ENCODE results near the gene STOML3. TPM values are rescaled to one million over a fixed set of nuclear protein-coding genes. Genes with fewer than 3 reads are reported as not detected.
A peak's percentile ranks its signal among the peaks of the same experiment; 100 is the strongest.
"Not testable (repeated sequence)": the region's sequence is repeated elsewhere in the genome, so short reads cannot be mapped to it uniquely, and the experiment has no call there.

Gene STOML3
- total and polyA plus RNA-seq, 9 donors: 0.04 to 0.31 (median 0.19) TPM

DNA sequence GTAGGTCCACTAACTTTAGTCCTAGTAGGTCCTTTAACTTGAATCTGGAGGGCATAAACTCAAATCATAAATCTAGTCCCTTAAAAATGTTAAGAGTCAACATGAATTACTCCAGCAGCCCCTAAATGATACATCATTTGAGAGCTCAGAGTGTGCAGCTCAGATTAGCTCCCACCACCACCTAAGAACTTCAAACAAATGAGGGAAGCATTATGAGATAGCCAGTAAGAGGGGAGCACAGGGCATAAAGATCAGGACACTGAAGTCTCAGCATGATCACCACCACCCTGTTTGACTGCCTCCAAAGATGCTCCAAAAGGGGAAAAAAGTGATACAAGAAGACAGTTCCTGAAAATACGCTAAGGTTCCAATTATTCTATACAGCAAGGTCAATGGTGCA is 41.5 kb upstream of the STOML3 start:
- no peak overlapping the region for H3K4me3 ChIP-seq (ENCODE audit: low read length)
- DNase-seq: no peak
- H3K27me3 ChIP-seq (ENCODE audit: control insufficient read depth, insufficient read depth, low read length): no peaks in the 10 kb centered on the region
- no CpG with 5 or more reads among the region's 1 CpG for WGBS (ENCODE audit: insufficient coverage)
- H3K27ac ChIP-seq (ENCODE audit: low read length): no peak overlapping the region
- H3K4me1 ChIP-seq (ENCODE audit: control insufficient read depth, insufficient read depth, low read length): peaks cover 2% of the 10 kb centered on the region
- H3K9me3 ChIP-seq (replicated peaks; ENCODE audit: control insufficient read depth, low read depth, low read length): no peaks in the 10 kb centered on the region
- H3K36me3 ChIP-seq (ENCODE audit: control insufficient read depth, insufficient read depth, low read length): peaks cover 6% of the 10 kb centered on the region

DNA sequence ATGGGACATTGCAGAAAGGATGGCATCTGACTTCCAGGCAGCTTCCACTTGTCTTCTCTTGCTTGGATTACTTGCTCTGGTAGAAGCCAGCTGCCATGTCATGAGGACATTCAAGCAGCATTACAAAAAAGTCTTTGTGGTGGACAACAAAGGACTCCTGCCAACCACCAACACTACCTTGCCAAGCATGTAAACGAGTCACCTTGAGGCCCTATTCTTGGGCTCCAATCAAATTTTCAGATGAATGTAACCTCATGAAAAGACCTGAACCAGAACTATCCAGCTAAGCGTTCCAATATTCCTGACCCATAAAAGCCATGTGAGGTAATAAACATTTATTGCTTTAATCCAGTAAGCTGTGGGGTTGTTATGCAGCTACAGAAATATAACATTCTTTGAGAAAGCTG is 34.8 kb upstream of the STOML3 start:
- H3K9me3 ChIP-seq (replicated peaks; ENCODE audit: control insufficient read depth, low read depth, low read length): no peaks in the 10 kb centered on the region
- peaks cover 38% of the 10 kb centered on the region for H3K36me3 ChIP-seq (ENCODE audit: control insufficient read depth, insufficient read depth, low read length)
- no peaks in the 10 kb centered on the region for H3K27me3 ChIP-seq (ENCODE audit: control insufficient read depth, insufficient read depth, low read length)
- H3K27ac ChIP-seq (ENCODE audit: low read length): no peak overlapping the region
- no peaks in the 10 kb centered on the region for H3K4me1 ChIP-seq (ENCODE audit: control insufficient read depth, insufficient read depth, low read length)
- 80% methylated on average over 1 of the region's 2 CpGs for WGBS (ENCODE audit: insufficient coverage)
- no peak for DNase-seq
- no peak overlapping the region for H3K4me3 ChIP-seq (ENCODE audit: low read length)

DNA sequence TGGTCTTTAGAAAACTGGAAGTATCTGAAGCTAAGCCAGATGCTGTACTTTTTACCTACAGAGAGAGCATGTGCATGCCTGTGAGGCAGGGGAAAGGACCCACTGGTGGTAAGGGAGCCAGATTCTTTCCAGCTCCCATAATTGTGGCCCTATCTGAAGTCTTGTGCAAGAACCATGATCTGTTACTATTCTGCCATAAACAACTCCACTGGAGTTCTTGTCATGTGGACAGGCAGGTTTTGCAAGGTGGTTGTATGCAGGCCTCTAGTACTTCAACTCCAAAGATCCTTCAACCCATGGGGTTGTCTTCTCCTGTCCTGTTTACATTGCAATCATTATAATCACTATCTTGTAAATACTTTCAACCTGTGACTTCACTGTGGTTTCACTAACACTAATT is 33.1 kb upstream of the STOML3 start:
- Histone ChIP-seq H3K36me3 (ENCODE audit: control insufficient read depth, insufficient read depth, low read length) (peaks cover 38% of the 10 kb centered on the region), H3K4me1 (ENCODE audit: control insufficient read depth, insufficient read depth, low read length) (no peaks in the 10 kb centered on the region), H3K4me3 (ENCODE audit: low read length) (no peak overlapping the region), H3K27me3 (ENCODE audit: control insufficient read depth, insufficient read depth, low read length) (no peaks in the 10 kb centered on the region), H3K9me3 (replicated peaks; ENCODE audit: control insufficient read depth, low read depth, low read length) (no peaks in the 10 kb centered on the region), H3K27ac (ENCODE audit: low read length) (no peak overlapping the region)
- no peak for DNase-seq

DNA sequence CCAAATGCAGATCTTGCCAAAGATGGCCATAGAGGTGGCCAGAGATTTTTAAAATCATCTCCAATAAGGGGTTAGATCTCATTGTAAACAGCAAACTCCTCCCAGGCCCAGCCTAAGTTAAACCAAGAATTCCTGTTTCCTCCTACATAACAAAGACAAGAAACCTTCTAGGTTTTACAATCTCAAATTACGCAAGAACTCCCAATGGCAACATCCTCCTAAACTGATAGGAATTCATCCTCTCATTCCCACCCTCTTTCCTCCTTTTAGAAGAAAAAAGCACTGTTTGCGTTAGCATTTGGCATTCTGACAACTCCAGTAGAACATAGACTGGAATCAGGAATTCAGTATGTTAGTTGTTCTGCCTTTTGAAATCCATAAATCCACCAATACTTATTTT is 32.7 kb upstream of the STOML3 start:
- H3K9me3 ChIP-seq (replicated peaks; ENCODE audit: control insufficient read depth, low read depth, low read length): no peaks in the 10 kb centered on the region
- H3K27ac ChIP-seq (ENCODE audit: low read length): no peak overlapping the region
- DNase-seq: no peak
- WGBS (ENCODE audit: insufficient coverage): 78% methylated on average over 1 of the region's 2 CpGs
- peaks cover 38% of the 10 kb centered on the region for H3K36me3 ChIP-seq (ENCODE audit: control insufficient read depth, insufficient read depth, low read length)
- no peaks in the 10 kb centered on the region for H3K27me3 ChIP-seq (ENCODE audit: control insufficient read depth, insufficient read depth, low read length)
- no peaks in the 10 kb centered on the region for H3K4me1 ChIP-seq (ENCODE audit: control insufficient read depth, insufficient read depth, low read length)
- no peak overlapping the region for H3K4me3 ChIP-seq (ENCODE audit: low read length)

DNA sequence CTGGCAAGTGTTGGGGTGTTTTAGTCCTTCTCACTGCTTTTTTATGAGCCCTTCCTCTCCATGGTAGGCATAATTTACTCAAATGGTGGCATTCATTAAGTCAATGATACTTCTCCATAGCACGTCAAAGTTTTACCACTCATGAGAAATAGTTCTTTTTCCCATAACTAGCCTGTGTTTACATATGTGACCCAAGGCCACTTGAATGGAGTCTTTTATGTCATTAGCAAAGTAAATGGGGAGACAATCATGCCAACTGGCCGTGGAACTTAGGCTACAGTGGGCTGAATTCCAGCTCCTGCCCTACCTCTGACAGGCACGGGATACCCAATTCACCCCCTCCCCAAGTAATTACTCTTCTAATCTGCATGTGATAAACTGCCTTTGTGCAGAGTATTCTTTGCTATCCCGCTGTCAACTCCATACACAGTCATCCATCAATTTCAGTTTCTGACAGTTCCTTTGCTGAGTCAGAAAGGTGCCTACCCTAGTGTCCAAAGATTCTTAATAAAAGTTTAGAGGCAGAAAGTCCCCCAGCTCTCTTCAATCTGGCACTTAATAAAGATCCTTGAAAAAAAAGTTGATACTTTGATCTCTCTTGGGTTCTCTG is 30.3 kb upstream of the STOML3 start:
- no peaks in the 10 kb centered on the region for H3K27me3 ChIP-seq (ENCODE audit: control insufficient read depth, insufficient read depth, low read length)
- DNase-seq: no peak
- H3K4me3 ChIP-seq (ENCODE audit: low read length): no peak overlapping the region
- no peak overlapping the region for H3K27ac ChIP-seq (ENCODE audit: low read length)
- H3K36me3 ChIP-seq (ENCODE audit: control insufficient read depth, insufficient read depth, low read length): peaks cover 40% of the 10 kb centered on the region
- H3K9me3 ChIP-seq (replicated peaks; ENCODE audit: control insufficient read depth, low read depth, low read length): no peaks in the 10 kb centered on the region
- 90% methylated on average over 2 of the region's 4 CpGs for WGBS (ENCODE audit: insufficient coverage)
- no peaks in the 10 kb centered on the region for H3K4me1 ChIP-seq (ENCODE audit: control insufficient read depth, insufficient read depth, low read length)

DNA sequence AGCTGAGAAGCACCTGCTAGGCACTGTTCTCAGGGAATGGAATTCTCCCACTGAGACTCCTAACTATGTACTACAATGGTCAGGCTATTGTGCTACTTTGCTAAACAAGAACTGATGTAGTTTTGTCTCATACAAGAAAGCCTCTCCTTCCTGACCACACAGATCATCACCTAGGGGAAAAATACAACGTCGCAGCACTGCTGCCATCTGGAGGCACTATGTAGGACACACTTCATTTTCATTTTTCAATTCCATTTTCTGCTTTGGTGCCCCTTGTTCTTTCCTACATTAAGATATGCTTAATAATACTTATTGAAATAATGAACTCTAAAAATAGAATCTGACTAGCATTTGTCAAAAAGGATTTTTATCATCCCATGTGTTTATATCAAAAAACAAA is 26.2 kb upstream of the STOML3 start:
- peak; percentile 39 for DNase-seq
- no CpG with 5 or more reads among the region's 2 CpGs for WGBS (ENCODE audit: insufficient coverage)
- Histone ChIP-seq H3K27me3 (ENCODE audit: control insufficient read depth, insufficient read depth, low read length) (no peaks in the 10 kb centered on the region), H3K4me1 (ENCODE audit: control insufficient read depth, insufficient read depth, low read length) (no peaks in the 10 kb centered on the region), H3K4me3 (ENCODE audit: low read length) (no peak overlapping the region), H3K9me3 (replicated peaks; ENCODE audit: control insufficient read depth, low read depth, low read length) (no peaks in the 10 kb centered on the region), H3K36me3 (ENCODE audit: control insufficient read depth, insufficient read depth, low read length) (peaks cover 41% of the 10 kb centered on the region), H3K27ac (ENCODE audit: low read length) (no peak overlapping the region)

DNA sequence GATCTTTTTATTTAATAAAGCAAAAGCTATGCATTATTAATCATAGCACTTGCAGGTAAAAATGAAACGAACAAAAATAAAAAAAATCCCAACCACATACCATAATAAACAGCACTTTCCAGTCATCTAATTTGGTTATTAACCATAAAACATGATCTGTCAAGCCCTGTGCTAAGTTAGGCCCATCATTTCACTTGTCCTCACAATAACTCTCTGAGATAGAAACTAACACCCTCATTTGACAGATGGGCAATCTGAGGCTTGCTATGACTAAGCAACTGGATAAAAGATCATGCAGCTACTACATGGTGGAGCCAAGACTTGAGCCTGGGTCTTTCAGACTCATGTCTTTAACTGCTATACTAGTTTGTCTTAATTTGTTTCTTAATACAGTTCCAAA is 25.5 kb upstream of the STOML3 start:
- WGBS (ENCODE audit: insufficient coverage): 83% methylated on average over 1 of the region's 1 CpG
- no peaks in the 10 kb centered on the region for H3K4me1 ChIP-seq (ENCODE audit: control insufficient read depth, insufficient read depth, low read length)
- H3K36me3 ChIP-seq (ENCODE audit: control insufficient read depth, insufficient read depth, low read length): peaks cover 44% of the 10 kb centered on the region
- H3K27ac ChIP-seq (ENCODE audit: low read length): no peak overlapping the region
- H3K9me3 ChIP-seq (replicated peaks; ENCODE audit: control insufficient read depth, low read depth, low read length): no peaks in the 10 kb centered on the region
- H3K4me3 ChIP-seq (ENCODE audit: low read length): no peak overlapping the region
- H3K27me3 ChIP-seq (ENCODE audit: control insufficient read depth, insufficient read depth, low read length): no peaks in the 10 kb centered on the region
- DNase-seq: no peak

DNA sequence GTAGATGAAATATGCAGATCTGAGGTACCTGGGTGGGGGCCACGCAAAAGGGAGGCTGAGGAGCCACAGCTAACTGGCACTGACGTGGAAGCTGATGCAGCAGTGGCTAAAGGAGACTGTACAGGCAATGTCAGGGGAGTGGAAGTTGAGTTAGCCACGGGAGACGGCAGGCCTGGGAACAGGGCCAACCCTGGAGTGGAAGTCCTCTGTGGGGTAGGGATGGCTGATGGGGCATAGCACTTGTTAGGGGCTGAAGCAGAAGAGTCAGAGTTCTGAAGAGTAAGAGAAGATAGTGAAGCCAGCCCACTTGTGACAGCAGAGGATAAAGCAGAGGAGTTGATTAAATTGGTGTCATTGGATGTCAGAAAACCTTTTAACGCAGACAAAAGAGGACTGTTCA is 22.8 kb upstream of the STOML3 start:
- Histone ChIP-seq H3K4me3 (ENCODE audit: low read length) (no peak overlapping the region), H3K36me3 (ENCODE audit: control insufficient read depth, insufficient read depth, low read length) (peaks cover 40% of the 10 kb centered on the region), H3K27me3 (ENCODE audit: control insufficient read depth, insufficient read depth, low read length) (no peaks in the 10 kb centered on the region), H3K9me3 (replicated peaks; ENCODE audit: control insufficient read depth, low read depth, low read length) (no peaks in the 10 kb centered on the region), H3K4me1 (ENCODE audit: control insufficient read depth, insufficient read depth, low read length) (no peaks in the 10 kb centered on the region), H3K27ac (ENCODE audit: low read length) (no peak overlapping the region)
- DNase-seq: no peak
- 89% methylated on average over 5 of the region's 5 CpGs for WGBS (ENCODE audit: insufficient coverage)

DNA sequence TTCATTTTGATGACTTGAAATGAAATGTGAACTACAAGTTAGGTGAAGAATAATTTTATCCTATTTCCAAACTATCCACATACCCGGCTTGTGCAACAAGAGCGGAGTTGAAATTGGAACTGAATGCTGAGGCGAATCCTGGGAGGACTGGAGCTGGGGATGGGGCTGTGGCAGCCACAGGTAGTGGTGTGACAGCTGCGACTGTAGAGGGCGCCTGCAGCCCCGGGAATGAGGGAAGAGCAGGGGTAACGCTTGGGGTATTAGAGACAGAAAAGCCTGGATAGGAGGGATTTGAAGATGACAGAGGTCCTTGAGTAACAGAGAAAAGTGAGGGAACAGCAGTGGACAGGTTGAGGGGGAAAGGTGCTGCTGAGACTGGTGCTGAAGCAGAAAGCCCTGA is 22.0 kb upstream of the STOML3 start:
- no peak overlapping the region for H3K4me3 ChIP-seq (ENCODE audit: low read length)
- DNase-seq: no peak
- WGBS (ENCODE audit: insufficient coverage): 60% methylated on average over 5 of the region's 7 CpGs
- no peak overlapping the region for H3K27ac ChIP-seq (ENCODE audit: low read length)
- H3K4me1 ChIP-seq (ENCODE audit: control insufficient read depth, insufficient read depth, low read length): no peaks in the 10 kb centered on the region
- H3K36me3 ChIP-seq (ENCODE audit: control insufficient read depth, insufficient read depth, low read length): peaks cover 34% of the 10 kb centered on the region
- H3K27me3 ChIP-seq (ENCODE audit: control insufficient read depth, insufficient read depth, low read length): no peaks in the 10 kb centered on the region
- no peaks in the 10 kb centered on the region for H3K9me3 ChIP-seq (replicated peaks; ENCODE audit: control insufficient read depth, low read depth, low read length)

DNA sequence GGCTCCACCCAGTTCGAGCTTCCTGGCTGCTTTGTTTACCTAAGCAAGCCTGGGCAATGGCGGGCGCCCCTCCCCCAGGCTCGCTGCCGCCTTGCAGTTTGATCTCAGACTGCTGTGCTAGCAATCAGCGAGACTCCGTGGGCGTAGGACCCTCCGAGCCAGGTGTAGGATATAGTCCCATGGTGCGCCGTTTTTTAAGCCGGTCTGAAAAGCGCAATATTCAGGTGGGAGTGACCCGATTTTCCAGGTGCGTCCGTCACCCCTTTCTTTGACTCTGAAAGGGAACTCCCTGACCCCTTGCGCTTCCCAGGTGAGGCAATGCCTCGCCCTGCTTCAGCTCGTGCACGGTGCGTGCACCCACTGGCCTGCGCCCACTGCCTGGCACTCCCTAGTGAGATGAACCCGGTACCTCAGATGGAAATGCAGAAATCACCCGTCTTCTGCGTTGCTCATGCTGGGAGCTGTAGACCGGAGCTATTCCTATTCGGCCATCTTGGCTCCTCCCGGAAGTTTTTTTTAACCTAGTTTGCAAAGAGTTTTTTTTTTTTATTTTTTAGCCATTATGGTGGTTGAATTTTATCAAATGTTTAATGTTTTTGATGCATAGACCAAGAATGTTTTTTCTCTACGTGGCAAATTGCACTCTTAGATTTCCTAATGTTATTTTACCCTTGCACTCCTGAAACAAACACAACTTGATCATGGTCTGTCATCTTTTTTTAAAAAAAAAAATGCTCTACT is 15.9 kb upstream of the STOML3 start:
- 88% methylated on average over 15 of the region's 29 CpGs for WGBS (ENCODE audit: insufficient coverage)
- H3K9me3 ChIP-seq (replicated peaks; ENCODE audit: control insufficient read depth, low read depth, low read length); H3K4me1 ChIP-seq (ENCODE audit: control insufficient read depth, insufficient read depth, low read length); H3K27ac ChIP-seq (ENCODE audit: low read length); H3K27me3 ChIP-seq (ENCODE audit: control insufficient read depth, insufficient read depth, low read length); DNase-seq; H3K4me3 ChIP-seq (ENCODE audit: low read length); H3K36me3 ChIP-seq (ENCODE audit: control insufficient read depth, insufficient read depth, low read length): not testable (repeated sequence)
